Endothelial cell (in vitro differentiated cells): ENCODE data around the gene NCKAP5L. TPM values are rescaled to one million over a fixed set of nuclear protein-coding genes. Genes with fewer than 3 reads are reported as not detected.

ENCODE experiments used
- DNase-seq: peaks from one replicate; pipeline ENCODE4 v3.0.0; 2021; ENCODE audit warnings: low spot score
- H3K27ac Mint-ChIP-seq: one replicate; pipeline ENCODE4 v1.8.0; 2021; ENCODE audit warnings: mixed read lengths, inconsistent platforms; ENCODE audit not compliant: unreplicated experiment
- H3K27me3 Mint-ChIP-seq: one replicate; pipeline ENCODE4 v1.8.0; 2021; ENCODE audit warnings: mild to moderate bottlenecking, moderate library complexity, mixed read lengths, inconsistent platforms; ENCODE audit not compliant: unreplicated experiment
- H3K36me3 Mint-ChIP-seq: one replicate; pipeline ENCODE4 v1.8.0; 2021; ENCODE audit warnings: mild to moderate bottlenecking, low read depth, mixed read lengths, inconsistent platforms; ENCODE audit not compliant: unreplicated experiment
- H3K4me1 Mint-ChIP-seq: one replicate; pipeline ENCODE4 v1.8.0; 2021; ENCODE audit warnings: mild to moderate bottlenecking, mixed read lengths, inconsistent platforms; ENCODE audit not compliant: unreplicated experiment
- H3K4me3 Mint-ChIP-seq: one replicate; pipeline ENCODE4 v1.8.0; 2021; ENCODE audit warnings: mild to moderate bottlenecking, mixed read lengths, inconsistent platforms; ENCODE audit not compliant: unreplicated experiment
- H3K9me3 Mint-ChIP-seq: one replicate; pipeline ENCODE4 v1.8.0; 2021; ENCODE audit warnings: mixed read lengths, inconsistent platforms; ENCODE audit not compliant: unreplicated experiment
- total RNA-seq: library from RNA; stranded (reverse); fragmentation: NEBNext Ultra II Directional; extraction: Animal tissue kit (Norgen Biotek cat#: 25700); gene quantifications from one replicate; pipeline ENCODE4 v1.2.1, GENCODE V29; 2021; ENCODE audit not compliant: unreplicated experiment
- TF ChIP-seq, protein P1 (sequence below): fragments of 200-600 bp; sonication (generic); IDR thresholded peaks from one replicate; pipeline ENCODE4 v1.5.0; 2021; ENCODE audit warnings: antibody characterized with exemption; ENCODE audit not compliant: unreplicated experiment

The NCKAP5L gene
- total RNA-seq, 1 donor from 2014 or later: 70.9 TPM

DNA sequence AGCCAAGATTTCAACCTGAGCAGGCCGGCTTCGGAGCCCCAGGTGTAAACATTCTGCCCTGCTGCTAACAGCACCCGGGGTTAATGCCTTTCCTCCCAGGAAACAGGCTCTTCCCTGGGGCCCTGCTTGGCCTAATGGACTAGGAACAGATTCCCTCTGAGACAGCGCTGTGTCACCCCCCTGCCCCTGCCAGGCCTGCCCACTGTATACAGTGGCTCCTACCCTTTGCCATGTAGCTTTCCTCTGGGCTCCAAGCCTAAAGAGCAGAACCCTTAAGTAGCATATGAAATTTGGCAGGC is 43.0 kb upstream of the NCKAP5L start:
- peaks cover 5% of the 10 kb centered on the region for H3K27me3 Mint-ChIP-seq
- H3K27ac Mint-ChIP-seq: no peak overlapping the region
- H3K4me3 Mint-ChIP-seq: no peak overlapping the region
- no peaks in the 10 kb centered on the region for H3K4me1 Mint-ChIP-seq
- no peaks in the 10 kb centered on the region for H3K9me3 Mint-ChIP-seq
- TF ChIP-seq, protein P1, sequence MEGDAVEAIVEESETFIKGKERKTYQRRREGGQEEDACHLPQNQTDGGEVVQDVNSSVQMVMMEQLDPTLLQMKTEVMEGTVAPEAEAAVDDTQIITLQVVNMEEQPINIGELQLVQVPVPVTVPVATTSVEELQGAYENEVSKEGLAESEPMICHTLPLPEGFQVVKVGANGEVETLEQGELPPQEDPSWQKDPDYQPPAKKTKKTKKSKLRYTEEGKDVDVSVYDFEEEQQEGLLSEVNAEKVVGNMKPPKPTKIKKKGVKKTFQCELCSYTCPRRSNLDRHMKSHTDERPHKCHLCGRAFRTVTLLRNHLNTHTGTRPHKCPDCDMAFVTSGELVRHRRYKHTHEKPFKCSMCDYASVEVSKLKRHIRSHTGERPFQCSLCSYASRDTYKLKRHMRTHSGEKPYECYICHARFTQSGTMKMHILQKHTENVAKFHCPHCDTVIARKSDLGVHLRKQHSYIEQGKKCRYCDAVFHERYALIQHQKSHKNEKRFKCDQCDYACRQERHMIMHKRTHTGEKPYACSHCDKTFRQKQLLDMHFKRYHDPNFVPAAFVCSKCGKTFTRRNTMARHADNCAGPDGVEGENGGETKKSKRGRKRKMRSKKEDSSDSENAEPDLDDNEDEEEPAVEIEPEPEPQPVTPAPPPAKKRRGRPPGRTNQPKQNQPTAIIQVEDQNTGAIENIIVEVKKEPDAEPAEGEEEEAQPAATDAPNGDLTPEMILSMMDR: no peak
- no peak for DNase-seq
- H3K36me3 Mint-ChIP-seq: no peaks in the 10 kb centered on the region

DNA sequence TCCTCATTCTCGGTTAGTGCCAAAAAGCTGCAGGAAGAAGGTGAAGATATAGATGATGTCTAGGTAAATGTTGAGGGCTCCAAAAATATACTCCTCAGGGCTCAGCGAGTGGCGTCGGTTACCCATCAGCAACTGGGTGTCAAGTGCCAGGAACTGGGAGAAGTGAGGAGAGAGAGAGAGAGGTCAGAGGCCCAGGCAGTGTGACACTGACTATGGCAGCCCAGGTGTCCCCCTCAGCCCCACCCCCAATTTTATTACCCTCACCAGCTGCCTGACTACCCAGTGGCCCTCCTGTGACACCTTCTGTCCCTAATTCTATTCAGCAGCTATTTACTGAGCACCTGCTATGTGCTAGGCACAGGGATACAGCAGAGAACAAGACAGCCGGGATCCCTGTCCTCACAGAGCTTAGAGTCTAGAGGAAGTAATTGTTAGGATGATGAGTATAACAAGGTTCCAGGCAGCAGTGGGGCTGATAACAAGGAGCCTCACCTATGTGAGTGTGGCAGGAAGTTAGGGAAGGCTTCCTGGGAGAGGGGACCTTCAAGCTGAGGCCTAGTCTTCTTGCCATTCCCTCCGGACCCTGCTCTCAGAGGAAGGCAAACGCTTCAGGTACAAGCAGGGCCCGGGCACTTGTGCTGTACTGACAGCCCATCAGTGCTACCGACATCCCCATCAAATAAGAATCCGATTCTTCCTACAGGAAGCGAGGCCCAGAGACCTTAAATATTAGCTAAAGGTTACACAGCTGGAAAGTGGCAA is 42.5 kb upstream of the NCKAP5L start:
- Mint-ChIP-seq H3K4me1 (no peaks in the 10 kb centered on the region), H3K36me3 (no peaks in the 10 kb centered on the region), H3K27me3 (peaks cover 3% of the 10 kb centered on the region), H3K27ac (no peak overlapping the region), H3K4me3 (no peak overlapping the region), H3K9me3 (no peaks in the 10 kb centered on the region)
- TF ChIP-seq, protein P1: no peak
- no peak for DNase-seq

DNA sequence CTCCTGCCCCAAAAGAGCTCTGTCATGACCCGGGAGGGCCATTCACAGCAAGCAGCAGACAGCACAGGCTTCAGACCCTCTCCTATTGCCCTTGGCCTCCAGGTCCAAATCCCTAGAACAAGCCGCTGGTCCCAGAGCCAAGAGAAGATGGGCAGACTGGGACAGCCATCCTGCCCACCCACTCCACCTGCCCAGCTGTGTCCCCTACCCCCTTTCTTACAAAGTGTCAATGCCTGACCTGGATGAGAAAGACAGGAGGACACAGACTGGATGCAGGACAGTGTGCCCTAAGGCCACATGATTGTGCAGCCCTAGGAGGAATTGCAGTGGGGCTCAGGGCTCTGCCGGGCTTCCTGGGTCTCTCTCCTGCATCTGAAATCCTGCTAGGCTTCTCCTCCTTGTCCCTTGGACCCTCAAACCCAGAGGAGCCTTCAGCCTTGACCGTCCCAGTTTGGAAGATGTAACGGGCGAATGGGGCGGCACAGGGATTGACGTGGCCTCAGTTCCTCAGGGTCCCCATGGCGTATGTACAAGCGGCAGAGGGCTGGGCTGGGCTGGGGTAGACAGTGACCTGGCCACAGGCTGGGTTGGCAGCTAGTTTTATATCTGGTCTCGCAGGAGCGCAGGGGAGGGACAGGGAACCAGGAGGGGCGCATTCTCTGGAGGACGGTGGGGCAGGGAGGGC is 41.7 kb upstream of the NCKAP5L start:
- DNase-seq: no peak
- Mint-ChIP-seq H3K4me3 (no peak overlapping the region), H3K27ac (no peak overlapping the region), H3K36me3 (no peaks in the 10 kb centered on the region), H3K27me3 (peaks cover 3% of the 10 kb centered on the region), H3K4me1 (no peaks in the 10 kb centered on the region), H3K9me3 (no peaks in the 10 kb centered on the region)
- TF ChIP-seq, protein P1: no peak

DNA sequence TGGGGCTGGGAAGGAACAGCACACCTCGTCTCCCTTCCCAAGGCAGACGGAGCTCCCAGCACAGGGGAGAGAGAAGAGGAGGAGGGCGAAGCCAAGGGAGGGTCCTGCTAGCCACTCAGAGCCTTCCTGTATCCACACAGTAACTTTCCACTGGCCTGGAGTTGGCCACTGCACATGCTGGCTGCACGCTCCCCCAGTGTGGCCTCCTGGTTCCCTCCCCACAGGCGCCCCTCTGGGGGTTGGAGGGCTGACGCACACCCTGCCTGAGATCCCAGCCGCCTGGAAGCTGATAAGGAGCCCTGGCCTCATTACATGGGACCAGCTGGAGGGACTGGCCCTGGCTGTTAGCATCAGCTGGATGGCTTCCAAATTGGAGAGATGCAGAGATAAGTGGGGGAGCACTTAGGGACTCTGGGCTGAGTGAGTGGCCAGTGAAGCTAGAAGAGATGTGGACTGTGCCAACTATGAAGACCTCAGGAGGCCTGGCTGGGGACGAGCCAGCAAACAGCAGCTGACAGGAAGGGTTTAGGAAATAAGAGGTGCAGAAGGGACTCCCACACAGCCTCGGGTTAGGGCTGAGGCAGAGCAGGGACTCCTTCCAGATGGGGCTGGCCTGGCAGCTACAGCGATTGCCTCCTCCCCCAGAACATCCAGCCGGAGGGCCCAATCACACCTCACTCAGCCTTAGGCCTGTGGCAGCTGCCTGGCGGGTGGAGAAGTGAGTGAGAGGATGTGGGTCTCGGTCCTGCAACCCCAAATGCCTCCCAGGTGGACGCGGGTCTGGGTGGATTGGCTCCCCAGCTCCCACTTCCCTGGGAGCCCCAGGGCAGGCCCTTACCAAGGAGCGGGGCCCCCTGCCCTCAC is 41.0 kb upstream of the NCKAP5L start:
- Mint-ChIP-seq H3K27me3 (peaks cover 3% of the 10 kb centered on the region), H3K27ac (no peak overlapping the region), H3K4me3 (no peak overlapping the region), H3K4me1 (no peaks in the 10 kb centered on the region), H3K36me3 (no peaks in the 10 kb centered on the region), H3K9me3 (no peaks in the 10 kb centered on the region)
- no peak for DNase-seq
- TF ChIP-seq, protein P1: no peak
